HUES6 (cell line): ENCODE results near the gene ABHD2.
"Not testable (repeated sequence)": the region's sequence is repeated elsewhere in the genome, so short reads cannot be mapped to it uniquely, and the experiment has no call there.

Experiments used
- H3K27ac ChIP-seq: 2 replicates; pipeline ENCODE4 v1.7.0; 2013; ENCODE audit warnings: low read depth, mild to moderate bottlenecking, low read length, inconsistent platforms
- H3K27me3 ChIP-seq: 2 replicates; pipeline ENCODE4 v1.6.1; 2013; ENCODE audit warnings: low read length; ENCODE audit not compliant: control insufficient read depth, insufficient read depth
- H3K36me3 ChIP-seq: 2 replicates; pipeline ENCODE4 v1.6.1; 2013; ENCODE audit warnings: low read length; ENCODE audit not compliant: control insufficient read depth, insufficient read depth
- H3K4me1 ChIP-seq: 2 replicates; pipeline ENCODE4 v1.6.1; 2013; ENCODE audit warnings: low read length; ENCODE audit not compliant: control insufficient read depth, insufficient read depth
- H3K4me3 ChIP-seq: 2 replicates; pipeline ENCODE4 v1.5.1; 2013; ENCODE audit warnings: low read depth, low read length
- H3K9ac ChIP-seq: one replicate; pipeline ENCODE4 v1.6.1; 2013; ENCODE audit warnings: mild to moderate bottlenecking, low read length
- H3K9me3 ChIP-seq: 2 replicates; pipeline ENCODE4 v1.6.1; 2013; ENCODE audit warnings: low read depth, low read length; ENCODE audit not compliant: control insufficient read depth, insufficient read depth

ABHD2 gene

GRCh38 chr15:89075846-89076245 is 12.4 kb upstream of the ABHD2 start:
- Histone ChIP-seq H3K36me3 (no peaks in the 10 kb centered on the region), H3K27me3 (no peaks in the 10 kb centered on the region), H3K9me3 (no peaks in the 10 kb centered on the region), H3K27ac (no peak overlapping the region), H3K4me3 (no peak overlapping the region), H3K9ac (no peak overlapping the region), H3K4me1 (peaks cover 10% of the 10 kb centered on the region; the same call in 1 of the 2 replicates)

- Histone ChIP-seq H3K9me3 (no peaks in the 10 kb centered on the region), H3K36me3 (no peaks in the 10 kb centered on the region), H3K9ac (no peak overlapping the region), H3K4me1 (peaks cover 10% of the 10 kb centered on the region; the same call in 1 of the 2 replicates), H3K27me3 (no peaks in the 10 kb centered on the region), H3K27ac (no peak overlapping the region), H3K4me3 (no peak overlapping the region)
Observed at GRCh38 chr15:89077750-89078149, 10.5 kb upstream of the ABHD2 start.

GRCh38 chr15:89078851-89079810 is 9.1 kb upstream of the ABHD2 start:
- peaks cover 10% of the 10 kb centered on the region; the same call in 1 of the 2 replicates for H3K4me1 ChIP-seq
- H3K9ac ChIP-seq, result no peak overlapping the region
- H3K27me3 ChIP-seq, result no peaks in the 10 kb centered on the region

GRCh38 chr15:89081878-89082277 is 6.4 kb upstream of the ABHD2 start:
- Histone ChIP-seq H3K9ac (no peak overlapping the region), H3K27ac (no peak overlapping the region), H3K27me3 (no peaks in the 10 kb centered on the region), H3K4me1 (peaks cover 10% of the 10 kb centered on the region), H3K36me3 (no peaks in the 10 kb centered on the region), H3K9me3 (no peaks in the 10 kb centered on the region), H3K4me3 (no peak overlapping the region)

More at GRCh38 chr15:89078851-89079810, 9.1 kb upstream of the ABHD2 start:
- H3K36me3 ChIP-seq, result no peaks in the 10 kb centered on the region
- no peak overlapping the region for H3K4me3 ChIP-seq
- no peak overlapping the region for H3K27ac ChIP-seq
- no peaks in the 10 kb centered on the region for H3K9me3 ChIP-seq

GRCh38 chr15:89083246-89083645 is 5.0 kb upstream of the ABHD2 start:
- Histone ChIP-seq H3K36me3 (no peaks in the 10 kb centered on the region), H3K4me1 (peaks cover 19% of the 10 kb centered on the region), H3K9ac (no peak overlapping the region), H3K4me3 (no peak overlapping the region), H3K27me3 (no peaks in the 10 kb centered on the region), H3K27ac (no peak overlapping the region), H3K9me3 (no peaks in the 10 kb centered on the region)

- H3K4me3 ChIP-seq, result no peak overlapping the region
- peaks cover 8% of the 10 kb centered on the region; the same call in 1 of the 2 replicates for H3K4me1 ChIP-seq
- H3K36me3 ChIP-seq, result no peaks in the 10 kb centered on the region
- H3K9me3 ChIP-seq, result no peaks in the 10 kb centered on the region
- H3K27me3 ChIP-seq, result no peaks in the 10 kb centered on the region
- no peak overlapping the region for H3K27ac ChIP-seq
- H3K9ac ChIP-seq, result no peak overlapping the region
Observed at GRCh38 chr15:89085289-89085926, 2.8 kb upstream of the ABHD2 start.

- not testable (repeated sequence) for H3K27ac ChIP-seq, H3K9ac ChIP-seq, H3K27me3 ChIP-seq, H3K4me3 ChIP-seq, H3K9me3 ChIP-seq, H3K36me3 ChIP-seq
- peaks cover 13% of the 10 kb centered on the region for H3K4me1 ChIP-seq
Observed at GRCh38 chr15:89085933-89086332, 2.3 kb upstream of the ABHD2 start.

- not testable (repeated sequence) for H3K27ac ChIP-seq
Observed at GRCh38 chr15:89086390-89086789, 1.9 kb upstream of the ABHD2 start.

GRCh38 chr15:89087161-89087829 is 961 bp upstream of the ABHD2 start:
- peaks cover 15% of the 10 kb centered on the region for H3K4me1 ChIP-seq
- 0 out of 2 replicates have a peak overlapping the region, but pooled peaks have one; percentile 11 for H3K27ac ChIP-seq
- no peaks in the 10 kb centered on the region for H3K9me3 ChIP-seq
- H3K27me3 ChIP-seq, result no peaks in the 10 kb centered on the region
- H3K36me3 ChIP-seq, result no peaks in the 10 kb centered on the region
- H3K4me3 ChIP-seq, result peak overlapping the region; percentile 60
- H3K9ac ChIP-seq, result peak overlapping the region; percentile 43

More at GRCh38 chr15:89086390-89086789, 1.9 kb upstream of the ABHD2 start:
- not testable (repeated sequence) for H3K36me3 ChIP-seq, H3K4me3 ChIP-seq, H3K9ac ChIP-seq, H3K27me3 ChIP-seq, H3K9me3 ChIP-seq
- peaks cover 15% of the 10 kb centered on the region for H3K4me1 ChIP-seq

- H3K9me3 ChIP-seq, result no peaks in the 10 kb centered on the region
- H3K4me1 ChIP-seq, result peaks cover 15% of the 10 kb centered on the region
- H3K36me3 ChIP-seq, result no peaks in the 10 kb centered on the region
- H3K27ac ChIP-seq, result no peak overlapping the region
- peak overlapping the region; percentile 81 for H3K4me3 ChIP-seq
- peak overlapping the region; percentile 73 for H3K9ac ChIP-seq
- no peaks in the 10 kb centered on the region for H3K27me3 ChIP-seq
Observed at GRCh38 chr15:89088605-89089315, 504 bp downstream of the ABHD2 start.
